CD4-positive, alpha-beta T cell treated with Interleukin-1 beta for 1 hour (primary cell): ENCODE data around the gene MVP.
"Not testable (repeated sequence)": the region's sequence is repeated elsewhere in the genome, so short reads cannot be mapped to it uniquely, and the experiment has no call there.

ENCODE experiments used
- DNase-seq, 2 donors: peaks; one replicate each; pipeline ENCODE4 v3.0.0-alpha.2; 2020 to 2022

MVP gene

DNA sequence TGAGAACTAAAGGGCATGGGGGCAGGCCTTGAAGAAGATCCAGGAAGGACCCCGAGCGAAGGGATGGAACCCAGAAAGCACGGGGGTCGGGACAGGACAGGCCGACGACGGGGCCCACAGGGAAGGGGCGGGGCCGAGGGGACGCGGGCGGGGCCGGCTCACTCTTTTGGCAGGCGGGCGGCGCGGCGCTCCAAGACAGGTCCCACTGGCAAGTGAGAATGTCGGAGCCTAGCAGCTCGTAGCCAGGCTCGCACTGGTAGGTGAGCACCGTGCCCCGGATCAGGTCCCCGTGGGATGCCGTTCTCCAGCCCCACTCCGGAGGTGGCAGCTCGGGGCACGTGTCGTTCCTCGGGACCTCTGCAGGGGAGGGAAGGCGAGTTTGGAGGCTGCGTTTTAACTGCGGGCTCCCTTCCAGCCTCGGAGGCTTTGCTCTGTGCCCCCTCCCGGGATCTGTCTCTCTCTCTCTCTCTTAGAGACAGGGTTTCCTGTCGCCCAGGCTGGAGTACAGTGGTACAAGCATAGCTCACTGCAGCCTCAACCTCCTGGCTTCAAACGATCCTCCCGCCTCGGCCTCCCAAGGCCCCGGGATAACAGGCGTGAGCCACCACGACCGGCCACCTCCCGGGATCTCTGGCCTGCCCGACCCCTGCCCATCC is 56.5 kb downstream of the MVP start:
- peak in 1 of 2 donors; percentile 33 for DNase-seq

DNA sequence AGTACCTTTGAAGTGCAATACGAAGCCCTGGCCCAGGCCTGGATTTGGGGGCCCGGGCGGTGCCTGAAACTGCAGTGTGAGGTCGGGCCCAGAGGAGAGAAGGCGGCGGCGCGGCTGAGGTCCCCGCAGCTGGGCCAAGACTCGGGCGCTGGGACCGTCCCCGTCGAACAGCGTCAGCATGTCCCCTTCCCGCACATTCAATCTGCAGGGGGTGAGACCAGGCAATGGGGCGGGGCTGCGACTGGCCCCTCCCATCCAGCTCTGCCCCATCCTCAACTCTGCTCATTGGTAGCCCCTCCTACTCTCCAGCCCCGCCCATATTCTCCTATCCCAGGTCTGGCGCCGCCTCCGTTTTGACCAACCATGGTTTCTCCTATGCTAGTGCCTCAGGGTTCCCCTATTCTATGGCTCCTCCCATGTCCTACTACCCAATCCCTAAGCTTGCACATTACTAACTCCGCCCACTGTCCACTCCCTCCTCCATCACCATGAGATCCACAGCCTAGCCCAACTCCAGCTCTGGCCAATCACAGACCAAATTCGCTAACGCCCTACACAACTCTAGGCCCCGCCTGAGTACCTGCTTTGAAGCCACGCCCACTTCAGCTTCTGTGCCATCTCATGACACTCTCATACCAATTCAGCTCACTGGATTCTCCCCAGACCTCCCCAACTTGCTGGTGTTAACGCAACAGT is 57.2 kb downstream of the MVP start:
- peak; percentile 57 to 71 for DNase-seq

DNA sequence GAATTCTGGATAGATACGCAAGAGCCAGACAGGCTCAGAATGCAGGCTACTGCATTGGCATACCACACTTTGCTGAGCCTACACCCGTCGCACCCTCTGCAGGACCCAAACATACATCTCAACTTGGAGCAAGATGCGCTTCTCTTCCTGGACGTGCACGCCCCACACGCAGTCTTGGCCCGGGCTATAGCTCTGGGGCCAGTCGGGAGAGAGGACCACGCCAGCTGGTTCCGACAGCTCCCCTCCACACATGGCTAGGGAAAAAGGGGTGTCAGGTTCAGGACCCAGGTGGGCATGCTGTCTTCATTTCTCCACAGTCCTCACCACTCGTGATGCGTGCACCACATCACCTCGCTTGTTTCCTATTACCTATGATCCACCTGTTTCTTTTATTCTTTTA is 57.9 kb downstream of the MVP start:
- no peak for DNase-seq

DNA sequence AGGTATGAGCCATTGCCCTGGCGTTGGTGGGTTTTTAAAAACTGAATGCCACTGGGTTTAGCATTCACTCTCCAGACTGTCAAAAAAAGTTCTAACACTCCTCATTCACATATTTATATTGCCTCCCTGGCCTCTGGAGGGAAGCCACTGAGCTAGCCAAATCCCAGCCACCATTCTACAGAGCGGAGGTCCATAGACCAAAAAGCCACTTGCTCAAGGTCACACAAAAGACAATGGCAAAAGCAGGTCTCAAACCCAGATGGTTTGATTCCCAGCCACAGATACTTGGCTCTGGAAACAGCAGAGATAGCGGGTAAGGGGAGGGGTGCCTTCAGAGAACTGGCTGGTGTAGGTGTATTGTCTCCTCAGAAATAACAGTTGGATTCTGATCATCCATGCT is 60.8 kb downstream of the MVP start:
- DNase-seq = no peak

DNA sequence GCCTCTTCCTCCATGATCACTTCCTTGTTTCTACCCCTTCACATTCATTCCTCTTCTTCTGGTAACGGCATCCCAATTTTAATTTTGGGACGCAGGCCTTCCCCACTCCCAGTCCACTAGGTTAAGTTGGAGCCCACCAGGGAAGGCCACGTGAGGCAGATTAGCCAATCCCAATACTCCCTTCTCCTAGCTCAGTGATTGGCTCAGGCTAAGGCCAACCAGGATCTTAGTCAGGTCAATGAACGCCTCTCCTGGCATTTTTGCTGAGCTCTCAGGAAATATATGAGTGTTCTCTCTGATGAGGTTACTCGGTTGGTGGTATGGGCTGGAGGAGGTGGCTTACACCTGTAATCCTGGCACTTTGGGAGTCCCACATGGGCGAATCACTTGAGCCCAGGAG is 63.7 kb downstream of the MVP start:
- no peak for DNase-seq

DNA sequence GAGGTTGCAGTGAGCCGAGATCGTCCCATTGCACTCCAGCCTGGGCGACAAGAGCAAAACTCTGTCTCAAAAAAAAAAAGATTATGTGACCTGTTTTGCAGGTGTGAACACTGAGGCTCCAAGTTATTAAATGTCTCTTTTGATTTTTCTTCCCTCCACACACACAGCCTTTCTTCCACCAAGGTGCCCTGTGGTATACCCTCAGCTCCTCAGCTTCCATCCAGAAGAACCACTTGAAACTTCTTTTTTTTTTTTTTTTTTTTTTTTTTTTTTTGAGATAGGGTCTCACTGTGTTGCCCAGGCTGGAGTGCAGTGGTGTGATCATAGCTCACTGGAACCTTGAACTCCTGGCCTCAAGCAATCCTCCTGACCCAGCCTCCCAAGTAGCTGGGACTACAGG is 69.1 kb downstream of the MVP start:
- not testable (repeated sequence) for DNase-seq

DNA sequence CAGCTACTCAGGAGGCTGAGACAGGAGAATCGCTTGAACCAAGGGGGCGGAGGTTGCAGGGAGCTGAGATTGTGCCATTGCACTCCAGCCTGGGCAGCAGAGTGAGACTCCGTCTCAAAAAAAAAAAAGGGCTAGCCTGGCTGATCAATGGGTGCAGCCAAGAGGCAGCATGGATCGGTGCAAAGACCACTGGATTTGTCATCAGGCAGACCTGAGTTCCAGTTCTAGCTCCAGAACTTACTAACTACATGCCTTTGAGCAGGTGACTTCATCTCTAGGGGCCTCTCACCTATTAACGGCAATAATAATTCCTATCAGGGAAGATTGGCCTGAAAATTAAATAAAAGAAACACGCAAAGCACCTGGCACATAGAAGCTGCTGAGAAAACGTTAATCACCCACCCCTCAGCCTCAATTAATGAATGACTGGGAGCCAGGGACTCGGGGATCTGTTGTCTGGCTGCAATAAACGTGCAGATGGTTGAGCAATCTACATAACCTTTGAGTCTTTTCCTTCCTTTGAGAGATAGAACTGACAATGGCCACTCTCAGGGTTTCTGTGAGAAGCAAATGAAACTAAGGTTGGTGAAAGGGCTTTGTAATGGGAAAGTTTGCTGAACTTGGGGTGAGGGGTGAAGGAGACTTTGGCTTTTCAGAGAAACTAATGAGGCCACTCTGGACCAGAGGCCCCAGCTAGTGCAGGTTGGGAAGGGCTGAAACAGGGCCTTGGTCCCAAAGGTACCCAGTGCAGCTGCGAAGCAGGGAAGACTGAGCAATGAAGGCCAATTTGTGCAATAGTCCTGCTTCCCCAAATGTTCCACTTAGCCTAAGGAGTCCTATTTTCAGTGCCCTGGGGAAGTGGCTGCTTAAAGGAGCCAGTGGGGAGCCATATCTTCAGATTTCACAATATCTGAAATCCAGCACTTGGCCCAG is 71.5 kb downstream of the MVP start:
- DNase-seq = no peak

DNA sequence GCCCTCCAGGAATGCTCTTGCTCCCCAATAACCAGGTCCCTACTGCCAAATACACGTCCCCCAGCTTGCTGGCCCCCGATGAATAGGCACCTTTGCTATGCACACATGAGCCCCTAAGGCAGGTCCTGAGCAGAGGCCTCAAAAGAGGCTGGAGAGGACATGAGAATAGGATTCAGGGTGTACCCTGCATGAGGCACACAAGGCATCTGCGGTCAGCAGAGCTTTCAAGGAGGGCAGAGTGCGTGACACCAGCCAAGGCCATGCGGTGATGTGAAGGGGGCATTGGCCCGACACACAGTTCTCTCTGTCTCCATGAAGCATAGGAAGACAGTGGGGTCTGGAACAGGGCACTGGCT is 72.2 kb downstream of the MVP start:
- no peak for DNase-seq

DNA sequence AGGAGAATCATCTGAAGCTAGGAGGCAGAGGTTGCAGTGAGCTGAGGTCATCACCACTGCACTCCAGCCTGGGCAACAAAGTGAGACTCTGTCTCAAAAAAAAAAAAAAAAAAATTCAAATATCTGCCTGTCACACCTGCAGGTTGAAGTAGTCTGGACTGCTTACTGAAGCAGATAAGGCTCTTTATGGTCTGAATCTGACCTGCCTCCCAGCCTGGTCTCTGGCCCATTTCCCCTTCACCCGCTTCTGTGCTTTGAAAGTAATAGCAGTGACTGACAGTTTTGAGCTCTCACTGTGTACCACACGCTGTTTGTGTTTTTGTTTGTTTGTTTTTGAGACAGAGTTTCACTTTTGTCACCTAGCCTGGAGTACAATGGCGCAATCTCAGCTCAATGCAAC is 73.3 kb downstream of the MVP start:
- DNase-seq = no peak

DNA sequence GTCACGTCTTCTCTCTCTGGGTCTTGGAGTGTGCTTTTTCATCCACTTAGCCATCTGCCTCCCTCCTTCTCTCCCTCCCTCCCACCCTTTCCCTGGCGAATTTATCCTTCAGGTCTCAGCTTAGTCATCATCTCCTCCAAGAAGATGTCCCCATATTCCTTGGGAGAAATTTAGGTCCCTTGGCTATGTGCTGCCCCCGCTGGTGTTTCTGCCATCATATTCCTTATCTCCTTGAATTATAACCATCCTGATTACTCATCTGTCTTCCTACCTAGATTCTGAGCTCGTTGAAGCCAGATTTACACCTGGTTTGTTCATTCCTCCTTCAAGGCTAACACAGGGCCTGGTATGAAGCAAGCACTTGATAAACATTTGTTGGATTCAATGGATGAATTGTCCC is 74.1 kb downstream of the MVP start:
- DNase-seq = no peak

DNA sequence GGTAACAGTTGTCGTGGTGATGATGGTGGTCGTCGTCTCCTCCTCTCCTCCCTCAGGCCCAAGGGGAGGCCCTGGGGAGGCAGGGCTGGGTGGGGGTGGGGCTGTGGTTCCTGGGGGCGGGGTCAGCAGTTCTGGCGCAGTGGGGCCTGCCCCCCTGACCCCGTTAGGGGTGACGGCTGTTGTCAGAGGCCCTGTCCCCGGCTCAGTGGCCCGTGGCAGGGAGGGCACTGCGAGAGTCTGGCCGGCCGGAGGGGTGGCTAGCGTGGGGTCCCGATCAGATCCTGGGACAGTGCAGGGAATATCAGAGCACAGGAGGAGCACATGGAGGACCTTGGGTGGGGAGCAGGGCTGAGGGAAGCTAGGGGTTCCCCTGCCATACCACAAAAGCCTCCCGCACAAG is 76.6 kb downstream of the MVP start:
- DNase-seq = no peak

DNA sequence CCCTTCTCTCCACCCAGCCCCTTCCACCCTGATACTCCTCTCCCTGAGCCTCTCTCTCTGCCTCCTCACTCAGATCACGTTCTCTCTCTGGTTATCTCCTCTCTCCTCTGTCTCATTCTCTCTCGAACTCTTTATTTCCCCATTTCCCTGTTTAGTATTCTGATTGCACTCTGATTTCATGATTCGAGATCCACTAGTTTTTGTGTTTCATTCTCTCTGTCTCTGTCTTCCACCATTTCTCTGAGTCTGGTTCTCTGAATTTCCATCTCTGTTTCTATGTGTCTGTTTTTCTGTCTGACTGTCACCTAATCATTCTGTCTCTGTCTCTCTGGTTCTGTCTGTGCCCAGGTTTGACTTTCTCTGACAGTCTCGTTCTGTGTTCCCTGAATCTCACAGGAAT is 77.1 kb downstream of the MVP start:
- no peak for DNase-seq
